Caco-2 (cell line): ENCODE data around the gene DIMT1. TPM values are rescaled to one million over a fixed set of nuclear protein-coding genes. Genes with fewer than 3 reads are reported as not detected.

ENCODE experiments used
- BruUV-seq: library from RNA; stranded (reverse); fragments of 400-500 nt; replicated peaks from 2 replicates; lab custom pipeline; 2021; lab: Mats Ljungman, UMichigan
- CTCF ChIA-PET: fragments of 300-600 bp; sonication (Branson Sonifier 250); formaldehyde crosslinking; loops from one replicate; lab custom pipeline; 2022; ENCODE audit warnings: antibody characterized with exemption; lab: Charles Lee
- POLR2A ChIA-PET: fragments of 300-600 bp; sonication (Branson Sonifier 250); formaldehyde crosslinking; loops from one replicate; lab custom pipeline; 2022; ENCODE audit warnings: antibody characterized with exemption; lab: Charles Lee
- DNase-seq, 2 experiments: peaks; one replicate each; pipeline versions ENCODE4 v3.0.0 to v3.0.0-alpha.2; 2020 to 2022
- H3K27me3 ChIP-seq: replicated peaks from 2 replicates; pipeline ENCODE4 v1.6.0; 2011; ENCODE audit warnings: low read length; ENCODE audit not compliant: control insufficient read depth, insufficient read depth
- H3K36me3 ChIP-seq: 2 replicates; pipeline ENCODE4 v1.5.1; 2011; ENCODE audit warnings: low read length; ENCODE audit not compliant: control insufficient read depth, insufficient read depth
- H3K4me1 ChIP-seq: fragments of 250-450 bp; sonication (Bioruptor Pico); 2 replicates; pipeline ENCODE4 v1.5.1; 2020; ENCODE audit warnings: mild to moderate bottlenecking
- H3K4me3 ChIP-seq: 2 replicates; pipeline ENCODE4 v1.5.1; 2011; ENCODE audit warnings: low read depth, mild to moderate bottlenecking, control low read depth, low read length
- H3K9me3 ChIP-seq: fragments of 250-450 bp; sonication (Bioruptor Pico); 2 replicates; pipeline ENCODE4 v1.5.1; 2020; ENCODE audit warnings: mild to moderate bottlenecking, moderate library complexity
- H3K27ac Mint-ChIP-seq: one replicate; pipeline ENCODE4 v1.8.0; 2022; ENCODE audit warnings: mixed read lengths; ENCODE audit not compliant: unreplicated experiment
- H3K27me3 Mint-ChIP-seq: one replicate; pipeline ENCODE4 v1.8.0; 2022; ENCODE audit warnings: mixed read lengths; ENCODE audit not compliant: insufficient read depth, unreplicated experiment
- H3K36me3 Mint-ChIP-seq: one replicate; pipeline ENCODE4 v1.8.0; 2022; ENCODE audit warnings: mild to moderate bottlenecking, mixed read lengths; ENCODE audit not compliant: insufficient read depth, unreplicated experiment
- H3K4me1 Mint-ChIP-seq: one replicate; pipeline ENCODE4 v1.8.0; 2022; ENCODE audit warnings: low read depth, mixed read lengths; ENCODE audit not compliant: unreplicated experiment
- H3K4me3 Mint-ChIP-seq: one replicate; pipeline ENCODE4 v1.8.0; 2022; ENCODE audit warnings: mild to moderate bottlenecking, moderate library complexity, mixed read lengths; ENCODE audit not compliant: unreplicated experiment
- H3K9me3 Mint-ChIP-seq: one replicate; pipeline ENCODE4 v1.8.0; 2022; ENCODE audit warnings: mixed read lengths; ENCODE audit not compliant: unreplicated experiment
- CTCF ChIP-seq, 2 experiments: fragments of 200-600 bp in 1 of 2; IDR thresholded peaks; 1 replicate in 1 of 2; 2 replicates in 1 of 2; pipeline versions ENCODE4 v1.5.1 to v1.8.0; 2011 to 2022; ENCODE audit warnings: antibody characterized with exemption in 1 of 2, control low read depth in 1 of 2, inconsistent platforms in 1 of 2, low read depth in 1 of 2, low read length in 1 of 2, mild to moderate bottlenecking in 1 of 2, moderate library complexity in 1 of 2; ENCODE audit not compliant: insufficient read depth in 1 of 2, severe bottlenecking in 1 of 2, unreplicated experiment in 1 of 2
- intact Hi-C: fragments of 100-400 bp; cut with micrococcal nuclease; formaldehyde crosslinking; loops from one replicate; pipeline ENCODE4 v1.10.0; 2022; ENCODE audit not compliant: unreplicated experiment
- total RNA-seq: library from RNA; stranded (reverse); gene quantifications from 2 replicates; pipeline ENCODE4 v1.2.3, GENCODE V29; 2022

Gene DIMT1
- total RNA-seq, 1 experiment from 2014 or later: 33.4 TPM

- Mint-ChIP-seq H3K27ac (no peak overlapping the region), H3K36me3 (peaks cover 13% of the 10 kb centered on the region), H3K27me3 (no peaks in the 10 kb centered on the region), H3K4me1 (no peaks in the 10 kb centered on the region), H3K4me3 (no peak overlapping the region), H3K9me3 (no peaks in the 10 kb centered on the region)
- Histone ChIP-seq H3K9me3 (no peaks in the 10 kb centered on the region), H3K36me3 (no peaks in the 10 kb centered on the region), H3K4me3 (no peak overlapping the region), H3K4me1 (no peaks in the 10 kb centered on the region), H3K27me3 (no peaks in the 10 kb centered on the region)
- POLR2A ChIA-PET: interaction anchor here (0.8 kb wide), 1 partner anchor 20 kb away, joined by 3 read pairs; the partner anchor contains the start of gene IPO11
- no TSS peak for BruUV-seq
- intact Hi-C loops: no loop called here
- DNase-seq: no peak
- no peak for TF ChIP-seq CTCF (IDR thresholded peaks at IDR 0.05; ENCODE audit: insufficient read depth in 1 of 2, low read depth in 1 of 2, low read length in 1 of 2, severe bottlenecking in 1 of 2, unreplicated experiment in 1 of 2)
- CTCF ChIA-PET: interaction anchor here (1.3 kb wide), 1 partner anchor 11 kb away, joined by 3 read pairs; no protein-coding TSS in a partner anchor
Observed at GRCh38 chr5:62432621-62433064, 28.9 kb upstream of the DIMT1 start.

GRCh38 chr5:62431735-62432620 lies 28.3 kb upstream of the DIMT1 start:
- Mint-ChIP-seq H3K9me3 (no peaks in the 10 kb centered on the region), H3K36me3 (peaks cover 19% of the 10 kb centered on the region), H3K27ac (no peak overlapping the region), H3K4me1 (no peaks in the 10 kb centered on the region), H3K27me3 (no peaks in the 10 kb centered on the region), H3K4me3 (no peak overlapping the region)
- Histone ChIP-seq H3K9me3 (no peaks in the 10 kb centered on the region), H3K4me1 (no peaks in the 10 kb centered on the region), H3K4me3 (no peak overlapping the region), H3K36me3 (no peaks in the 10 kb centered on the region), H3K27me3 (no peaks in the 10 kb centered on the region)
- no TSS peak for BruUV-seq
- TF ChIP-seq CTCF (IDR thresholded peaks at IDR 0.05; ENCODE audit: insufficient read depth in 1 of 2, low read depth in 1 of 2, low read length in 1 of 2, severe bottlenecking in 1 of 2, unreplicated experiment in 1 of 2): no peak
- intact Hi-C loops: no loop called here
- DNase-seq: no peak
- ChIA-PET POLR2A (interaction anchor here (0.8 kb wide), 1 partner anchor 20 kb away, joined by 3 read pairs; the partner anchor contains the start of gene IPO11), CTCF (interaction anchor here (1.3 kb wide), 1 partner anchor 12 kb away, joined by 3 read pairs; no protein-coding TSS in a partner anchor)

- Mint-ChIP-seq H3K4me3 (no peak overlapping the region), H3K9me3 (no peaks in the 10 kb centered on the region), H3K36me3 (peaks cover 18% of the 10 kb centered on the region), H3K4me1 (peaks cover 7% of the 10 kb centered on the region), H3K27ac (no peak overlapping the region), H3K27me3 (no peaks in the 10 kb centered on the region)
- POLR2A ChIA-PET: no interaction called here
- Histone ChIP-seq H3K9me3 (no peaks in the 10 kb centered on the region), H3K27me3 (no peaks in the 10 kb centered on the region), H3K36me3 (no peaks in the 10 kb centered on the region), H3K4me1 (peaks cover 10% of the 10 kb centered on the region; the same call in 1 of the 2 replicates), H3K4me3 (no peak overlapping the region)
- BruUV-seq: no TSS peak
- CTCF ChIA-PET: no interaction called here
- no peak for TF ChIP-seq CTCF (IDR thresholded peaks at IDR 0.05; ENCODE audit: insufficient read depth in 1 of 2, low read depth in 1 of 2, low read length in 1 of 2, severe bottlenecking in 1 of 2, unreplicated experiment in 1 of 2)
- intact Hi-C loops: no loop called here
- DNase-seq: no peak
Observed at GRCh38 chr5:62424763-62425162, 21.1 kb upstream of the DIMT1 start.
